HepG2 (cell line): ENCODE data around the gene NOXO1. TPM values are rescaled to one million over a fixed set of nuclear protein-coding genes. Genes with fewer than 3 reads are reported as not detected.

ENCODE experiments used
- ADNP ChIP-seq: sonication (generic); formaldehyde crosslinking; IDR thresholded peaks from 2 replicates; pipeline ENCODE4 v1.4.0; 2020; ENCODE audit warnings: missing genetic modification reagents
- BRCA1 ChIP-seq: sonication (generic); formaldehyde crosslinking; IDR thresholded peaks from 2 replicates; pipeline ENCODE4 v1.4.0; 2020; ENCODE audit warnings: missing genetic modification reagents
- CSRNP2 ChIP-seq: sonication (generic); formaldehyde crosslinking; conservative IDR thresholded peaks from 2 replicates; pipeline ENCODE4 v1.8.0; 2022; ENCODE audit warnings: low read depth, missing genetic modification reagents
- NR2F1 ChIP-seq, 2 experiments: fragments of 450-650 bp in 1 of 2; formaldehyde crosslinking in 1 of 2; IDR thresholded peaks; 2 replicates each; pipeline versions ENCODE4 v1.5.0 to v1.6.1; 2016 to 2020; ENCODE audit warnings: mild to moderate bottlenecking in 1 of 2, missing compliant biosample characterization in 1 of 2, missing genetic modification reagents in 1 of 2, moderate library complexity in 1 of 2
- PATZ1 ChIP-seq: sonication (generic); formaldehyde crosslinking; IDR thresholded peaks from 2 replicates; pipeline ENCODE4 v1.4.0; 2020; ENCODE audit warnings: missing genetic modification reagents
- TBP ChIP-seq: sonication (generic); formaldehyde crosslinking; IDR thresholded peaks from 2 replicates; pipeline ENCODE4 v1.5.0; 2020; ENCODE audit warnings: missing genetic modification reagents
- TFAP4 ChIP-seq: sonication (generic); IDR thresholded peaks from 2 replicates; pipeline ENCODE4 v1.6.1; 2016; ENCODE audit warnings: low read depth, borderline replicate concordance
- THYN1 ChIP-seq: sonication (generic); formaldehyde crosslinking; IDR thresholded peaks from 2 replicates; pipeline ENCODE4 v1.8.1; 2023; ENCODE audit warnings: low read depth, mild to moderate bottlenecking, moderate library complexity, missing genetic modification reagents, borderline replicate concordance
- ZFP36 ChIP-seq: fragments of 150-350 bp; IDR thresholded peaks from 2 replicates; pipeline ENCODE4 v1.6.1; 2018; ENCODE audit warnings: borderline replicate concordance, low read length, low read depth; ENCODE audit not compliant: partially characterized antibody
- ZFX ChIP-seq: sonication (generic); formaldehyde crosslinking; IDR thresholded peaks from 2 replicates; pipeline ENCODE4 v1.4.0; 2020; ENCODE audit warnings: mild to moderate bottlenecking, low read depth, missing genetic modification reagents, moderate library complexity
- ZNF205 ChIP-seq: IDR thresholded peaks from 2 replicates; pipeline ENCODE4 v1.6.1; 2018; ENCODE audit warnings: missing biosample characterization, missing genetic modification reagents
- ZNF253 ChIP-seq: sonication (generic); formaldehyde crosslinking; IDR thresholded peaks from 2 replicates; pipeline ENCODE4 v1.8.0; 2022; ENCODE audit warnings: mild to moderate bottlenecking, missing genetic modification reagents, borderline replicate concordance
- ZNF713 ChIP-seq: sonication (generic); formaldehyde crosslinking; IDR thresholded peaks from 2 replicates; pipeline ENCODE4 v1.4.0; 2020; ENCODE audit warnings: mild to moderate bottlenecking, missing genetic modification reagents
- ZSCAN21 ChIP-seq: sonication (generic); formaldehyde crosslinking; IDR thresholded peaks from 2 replicates; pipeline ENCODE4 v1.8.0; 2022; ENCODE audit warnings: mild to moderate bottlenecking, missing genetic modification reagents, moderate library complexity, borderline replicate concordance
- polyA plus RNA-seq, 8 experiments: library from polyadenylated mRNA; depleted of rRNA in 3 of 8; stranded (reverse) in 7 of 8; unstranded in 1 of 8; fragments of >200 nt; fragmentation: Illumina TruSeq in 4 of 8; extraction: Trizol in 4 of 8; gene quantifications; 2 replicates each; pipeline versions ENCODE4 v1.2.1 to v1.2.3, GENCODE V29; 2011 to 2016; ENCODE audit warnings: low read depth in 4 of 8, missing spikeins in 1 of 8, mixed read lengths in 1 of 8; ENCODE audit not compliant: insufficient read depth in 1 of 8
- total RNA-seq, 5 experiments: library from RNA; depleted of rRNA; stranded (reverse); fragments of >200 nt; fragmentation: Illumina TruSeq; extraction: Trizol; gene quantifications; 2 replicates each; pipeline ENCODE4 v1.2.3, GENCODE V29; 2016; ENCODE audit warnings: low read depth in 1 of 5
- TF ChIP-seq, protein P1 (sequence below): IDR thresholded peaks from 2 replicates; pipeline ENCODE4 v1.6.1; 2016; ENCODE audit warnings: missing compliant biosample characterization, missing genetic modification reagents, borderline replicate concordance
- TF ChIP-seq, protein P2 (sequence below): sonication (generic); formaldehyde crosslinking; IDR thresholded peaks from 2 replicates; pipeline ENCODE4 v1.4.0; 2020; ENCODE audit warnings: mild to moderate bottlenecking, missing genetic modification reagents
- TF ChIP-seq, protein P3 (sequence below): sonication (generic); formaldehyde crosslinking; IDR thresholded peaks from 2 replicates; pipeline ENCODE4 v1.5.0; 2020; ENCODE audit warnings: mild to moderate bottlenecking, missing genetic modification reagents, borderline replicate concordance

Gene NOXO1
- total and polyA plus RNA-seq, 2 of the 13 experiments (the other 11 are each of a cell fraction or from before 2014, with no cell fraction given) = 0.69 to 1.4 TPM

DNA sequence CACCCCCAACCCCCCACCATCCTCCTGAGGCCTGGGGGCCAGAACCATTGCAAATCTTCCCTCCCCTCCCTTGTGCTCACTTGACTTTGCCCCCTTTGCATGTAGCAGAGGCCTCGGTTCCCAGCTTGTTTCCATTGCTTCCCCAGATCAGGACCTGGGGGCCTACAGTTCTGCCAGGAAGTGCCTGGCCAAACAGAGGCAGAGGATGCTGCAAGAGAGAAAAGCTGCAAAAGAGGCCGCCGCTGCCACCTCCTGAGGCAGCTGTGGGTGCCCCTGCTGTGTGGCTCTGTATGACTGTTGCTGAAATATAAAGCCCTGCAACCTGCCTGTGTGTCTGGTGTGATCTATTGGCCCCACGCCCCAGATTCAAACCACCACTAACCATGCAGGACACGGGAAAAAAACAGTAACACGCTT is 19.6 kb downstream of the NOXO1 start (continued):
- TF ChIP-seq CSRNP2 (CRISPR knock-in tag) (no peak), THYN1 (no peak), ZNF253 (CRISPR knock-in tag) (no peak), TBP (CRISPR knock-in tag) (no peak), ZSCAN21 (no peak), BRCA1 (CRISPR knock-in tag) (no peak), NR2F1 (CRISPR knock-in tag; IDR thresholded peaks at IDR 0.05) (no peak), ZNF713 (CRISPR knock-in tag) (no peak), ZNF205 (no peak), TFAP4 (no peak), ADNP (CRISPR knock-in tag) (no peak), ZFX (CRISPR knock-in tag) (no peak), ZFP36 (no peak), PATZ1 (peak; percentile 86)
- TF ChIP-seq, protein P1, sequence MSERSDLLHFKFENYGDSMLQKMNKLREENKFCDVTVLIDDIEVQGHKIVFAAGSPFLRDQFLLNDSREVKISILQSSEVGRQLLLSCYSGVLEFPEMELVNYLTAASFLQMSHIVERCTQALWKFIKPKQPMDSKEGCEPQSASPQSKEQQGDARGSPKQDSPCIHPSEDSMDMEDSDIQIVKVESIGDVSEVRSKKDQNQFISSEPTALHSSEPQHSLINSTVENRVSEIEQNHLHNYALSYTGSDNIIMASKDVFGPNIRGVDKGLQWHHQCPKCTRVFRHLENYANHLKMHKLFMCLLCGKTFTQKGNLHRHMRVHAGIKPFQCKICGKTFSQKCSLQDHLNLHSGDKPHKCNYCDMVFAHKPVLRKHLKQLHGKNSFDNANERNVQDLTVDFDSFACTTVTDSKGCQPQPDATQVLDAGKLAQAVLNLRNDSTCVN (CRISPR knock-in tag) = 0 out of 2 replicates have a peak, but pooled peaks have one; percentile 6
- TF ChIP-seq, protein P2, sequence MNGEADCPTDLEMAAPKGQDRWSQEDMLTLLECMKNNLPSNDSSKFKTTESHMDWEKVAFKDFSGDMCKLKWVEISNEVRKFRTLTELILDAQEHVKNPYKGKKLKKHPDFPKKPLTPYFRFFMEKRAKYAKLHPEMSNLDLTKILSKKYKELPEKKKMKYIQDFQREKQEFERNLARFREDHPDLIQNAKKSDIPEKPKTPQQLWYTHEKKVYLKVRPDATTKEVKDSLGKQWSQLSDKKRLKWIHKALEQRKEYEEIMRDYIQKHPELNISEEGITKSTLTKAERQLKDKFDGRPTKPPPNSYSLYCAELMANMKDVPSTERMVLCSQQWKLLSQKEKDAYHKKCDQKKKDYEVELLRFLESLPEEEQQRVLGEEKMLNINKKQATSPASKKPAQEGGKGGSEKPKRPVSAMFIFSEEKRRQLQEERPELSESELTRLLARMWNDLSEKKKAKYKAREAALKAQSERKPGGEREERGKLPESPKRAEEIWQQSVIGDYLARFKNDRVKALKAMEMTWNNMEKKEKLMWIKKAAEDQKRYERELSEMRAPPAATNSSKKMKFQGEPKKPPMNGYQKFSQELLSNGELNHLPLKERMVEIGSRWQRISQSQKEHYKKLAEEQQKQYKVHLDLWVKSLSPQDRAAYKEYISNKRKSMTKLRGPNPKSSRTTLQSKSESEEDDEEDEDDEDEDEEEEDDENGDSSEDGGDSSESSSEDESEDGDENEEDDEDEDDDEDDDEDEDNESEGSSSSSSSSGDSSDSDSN = no peak
- TF ChIP-seq, protein P3, sequence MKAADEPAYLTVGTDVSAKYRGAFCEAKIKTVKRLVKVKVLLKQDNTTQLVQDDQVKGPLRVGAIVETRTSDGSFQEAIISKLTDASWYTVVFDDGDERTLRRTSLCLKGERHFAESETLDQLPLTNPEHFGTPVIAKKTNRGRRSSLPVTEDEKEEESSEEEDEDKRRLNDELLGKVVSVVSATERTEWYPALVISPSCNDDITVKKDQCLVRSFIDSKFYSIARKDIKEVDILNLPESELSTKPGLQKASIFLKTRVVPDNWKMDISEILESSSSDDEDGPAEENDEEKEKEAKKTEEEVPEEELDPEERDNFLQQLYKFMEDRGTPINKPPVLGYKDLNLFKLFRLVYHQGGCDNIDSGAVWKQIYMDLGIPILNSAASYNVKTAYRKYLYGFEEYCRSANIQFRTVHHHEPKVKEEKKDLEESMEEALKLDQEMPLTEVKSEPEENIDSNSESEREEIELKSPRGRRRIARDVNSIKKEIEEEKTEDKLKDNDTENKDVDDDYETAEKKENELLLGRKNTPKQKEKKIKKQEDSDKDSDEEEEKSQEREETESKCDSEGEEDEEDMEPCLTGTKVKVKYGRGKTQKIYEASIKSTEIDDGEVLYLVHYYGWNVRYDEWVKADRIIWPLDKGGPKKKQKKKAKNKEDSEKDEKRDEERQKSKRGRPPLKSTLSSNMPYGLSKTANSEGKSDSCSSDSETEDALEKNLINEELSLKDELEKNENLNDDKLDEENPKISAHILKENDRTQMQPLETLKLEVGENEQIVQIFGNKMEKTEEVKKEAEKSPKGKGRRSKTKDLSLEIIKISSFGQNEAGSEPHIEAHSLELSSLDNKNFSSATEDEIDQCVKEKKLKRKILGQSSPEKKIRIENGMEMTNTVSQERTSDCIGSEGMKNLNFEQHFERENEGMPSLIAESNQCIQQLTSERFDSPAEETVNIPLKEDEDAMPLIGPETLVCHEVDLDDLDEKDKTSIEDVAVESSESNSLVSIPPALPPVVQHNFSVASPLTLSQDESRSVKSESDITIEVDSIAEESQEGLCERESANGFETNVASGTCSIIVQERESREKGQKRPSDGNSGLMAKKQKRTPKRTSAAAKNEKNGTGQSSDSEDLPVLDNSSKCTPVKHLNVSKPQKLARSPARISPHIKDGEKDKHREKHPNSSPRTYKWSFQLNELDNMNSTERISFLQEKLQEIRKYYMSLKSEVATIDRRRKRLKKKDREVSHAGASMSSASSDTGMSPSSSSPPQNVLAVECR = no peak
